BJ (cell line): ENCODE data around the gene SCAMP2. TPM values are rescaled to one million over a fixed set of nuclear protein-coding genes. Genes with fewer than 3 reads are reported as not detected.
A peak's percentile ranks its signal among the peaks of the same experiment; 100 is the strongest.

ENCODE experiments used
- CTCF ChIA-PET: fragments of 350-600 bp; formaldehyde crosslinking; extraction: SDS; loops from one replicate; lab custom pipeline; 2021; ENCODE audit warnings: antibody characterized with exemption, inconsistent platforms; lab: Yijun Ruan, JAX
- POLR2A ChIA-PET: fragments of 300-600 bp; sonication (Branson Sonifier 250); formaldehyde crosslinking; extraction: SDS; loops from one replicate; lab custom pipeline; 2021; ENCODE audit warnings: antibody characterized with exemption; lab: Charles Lee
- DNase-seq: peaks from one replicate; pipeline ENCODE4 v3.0.0-alpha.2; 2011; ENCODE audit warnings: low read depth
- H3K27me3 ChIP-seq: 2 replicates; pipeline ENCODE4 v1.6.0; 2011; ENCODE audit warnings: low read length; ENCODE audit not compliant: control insufficient read depth, insufficient read depth
- H3K36me3 ChIP-seq: 2 replicates; pipeline ENCODE4 v1.5.1; 2011; ENCODE audit warnings: low read length; ENCODE audit not compliant: control insufficient read depth, insufficient read depth
- H3K4me3 ChIP-seq: 2 replicates; pipeline ENCODE4 v1.5.1; 2011; ENCODE audit warnings: low read depth, mild to moderate bottlenecking, control low read depth, low read length
- polyA plus RNA-seq: library from polyadenylated mRNA; depleted of rRNA; stranded (reverse); fragments of >200 nt; gene quantifications from 2 replicates; pipeline ENCODE4 v1.2.3, GENCODE V29; 2011
- TF ChIP-seq, protein P1 (sequence below): IDR thresholded peaks from 2 replicates; pipeline ENCODE4 v1.5.1; 2011; ENCODE audit warnings: low read depth, mild to moderate bottlenecking, control low read depth, inconsistent platforms, low read length, moderate library complexity; ENCODE audit not compliant: insufficient read depth

SCAMP2 gene
- polyA plus RNA-seq, 1 experiment, result 192 TPM

DNA sequence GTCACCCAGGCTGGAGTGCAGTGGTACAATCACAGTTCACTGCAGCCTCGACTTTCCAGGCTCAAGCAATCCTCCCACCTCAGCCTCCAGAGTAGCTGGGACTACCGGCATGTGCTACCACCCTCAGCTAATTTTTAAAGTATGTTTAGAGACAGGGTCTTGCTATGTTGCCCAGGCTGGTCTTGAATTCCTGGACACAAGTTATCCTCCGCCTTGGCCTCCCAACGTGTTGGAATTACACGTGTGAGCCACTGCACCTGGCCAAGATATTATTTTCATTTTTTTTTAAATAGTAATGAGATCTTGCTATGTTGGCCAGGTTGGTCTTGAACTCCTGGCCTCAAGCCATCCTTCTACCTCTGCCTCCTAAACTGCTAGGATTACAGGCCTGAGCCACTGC is 12.3 kb upstream of the SCAMP2 start:
- TF ChIP-seq, protein P1, sequence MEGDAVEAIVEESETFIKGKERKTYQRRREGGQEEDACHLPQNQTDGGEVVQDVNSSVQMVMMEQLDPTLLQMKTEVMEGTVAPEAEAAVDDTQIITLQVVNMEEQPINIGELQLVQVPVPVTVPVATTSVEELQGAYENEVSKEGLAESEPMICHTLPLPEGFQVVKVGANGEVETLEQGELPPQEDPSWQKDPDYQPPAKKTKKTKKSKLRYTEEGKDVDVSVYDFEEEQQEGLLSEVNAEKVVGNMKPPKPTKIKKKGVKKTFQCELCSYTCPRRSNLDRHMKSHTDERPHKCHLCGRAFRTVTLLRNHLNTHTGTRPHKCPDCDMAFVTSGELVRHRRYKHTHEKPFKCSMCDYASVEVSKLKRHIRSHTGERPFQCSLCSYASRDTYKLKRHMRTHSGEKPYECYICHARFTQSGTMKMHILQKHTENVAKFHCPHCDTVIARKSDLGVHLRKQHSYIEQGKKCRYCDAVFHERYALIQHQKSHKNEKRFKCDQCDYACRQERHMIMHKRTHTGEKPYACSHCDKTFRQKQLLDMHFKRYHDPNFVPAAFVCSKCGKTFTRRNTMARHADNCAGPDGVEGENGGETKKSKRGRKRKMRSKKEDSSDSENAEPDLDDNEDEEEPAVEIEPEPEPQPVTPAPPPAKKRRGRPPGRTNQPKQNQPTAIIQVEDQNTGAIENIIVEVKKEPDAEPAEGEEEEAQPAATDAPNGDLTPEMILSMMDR, result no peak
- ChIA-PET CTCF (interaction anchor here (4.0 kb wide), 1 partner anchor 16 kb away, joined by 15 read pairs; no protein-coding TSS in a partner anchor), POLR2A (no interaction called here)
- H3K36me3 ChIP-seq, result no peaks in the 10 kb centered on the region
- H3K4me3 ChIP-seq, result no peak overlapping the region
- H3K27me3 ChIP-seq, result no peaks in the 10 kb centered on the region
- DNase-seq, result no peak

DNA sequence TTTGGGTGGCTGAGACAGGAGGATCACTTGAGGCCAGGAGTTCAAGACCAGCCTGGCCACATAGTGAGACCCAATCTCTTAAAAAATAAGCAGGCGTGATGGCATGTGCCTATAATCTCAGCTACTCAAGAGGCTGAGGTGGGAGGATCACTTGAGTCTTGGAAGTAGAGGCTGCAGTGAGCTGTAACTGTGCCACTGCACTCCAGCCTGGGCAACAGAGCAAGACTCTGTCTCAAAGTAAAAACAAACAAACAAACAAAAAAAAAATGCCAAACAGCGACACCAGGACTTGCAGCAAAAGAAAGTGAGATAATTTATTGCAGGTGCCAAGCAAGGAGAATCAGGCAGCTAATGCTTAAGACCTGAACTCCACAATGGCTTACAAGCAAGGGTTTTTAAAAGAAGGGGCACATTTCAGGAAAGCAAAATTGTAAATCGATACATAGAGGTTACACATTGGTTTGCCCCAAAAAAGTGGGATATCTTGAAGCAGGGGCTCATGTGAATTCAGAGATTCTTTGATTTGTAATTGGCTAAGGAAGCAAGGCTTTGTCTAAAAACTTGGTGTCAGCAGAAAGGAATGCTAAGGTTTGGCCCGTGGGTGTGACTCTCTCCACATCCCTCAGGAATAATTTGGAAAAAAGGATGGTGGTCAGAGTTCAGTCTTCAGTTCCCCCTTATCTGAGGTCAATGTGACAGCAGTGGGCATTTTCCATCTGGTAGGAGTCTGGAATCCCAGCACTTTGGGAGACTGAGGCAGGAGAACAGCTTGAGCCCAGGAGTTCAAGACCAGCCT is 11.5 kb upstream of the SCAMP2 start:
- Histone ChIP-seq H3K36me3 (no peaks in the 10 kb centered on the region), H3K27me3 (no peaks in the 10 kb centered on the region), H3K4me3 (no peak overlapping the region)
- ChIA-PET CTCF (interaction anchor here (1.7 to 4.0 kb wide), 2 partner anchors 16 to 18 kb away, joined by 3 to 15 read pairs; no protein-coding TSS in a partner anchor), POLR2A (no interaction called here)
- no peak for DNase-seq
- TF ChIP-seq, protein P1, result no peak

DNA sequence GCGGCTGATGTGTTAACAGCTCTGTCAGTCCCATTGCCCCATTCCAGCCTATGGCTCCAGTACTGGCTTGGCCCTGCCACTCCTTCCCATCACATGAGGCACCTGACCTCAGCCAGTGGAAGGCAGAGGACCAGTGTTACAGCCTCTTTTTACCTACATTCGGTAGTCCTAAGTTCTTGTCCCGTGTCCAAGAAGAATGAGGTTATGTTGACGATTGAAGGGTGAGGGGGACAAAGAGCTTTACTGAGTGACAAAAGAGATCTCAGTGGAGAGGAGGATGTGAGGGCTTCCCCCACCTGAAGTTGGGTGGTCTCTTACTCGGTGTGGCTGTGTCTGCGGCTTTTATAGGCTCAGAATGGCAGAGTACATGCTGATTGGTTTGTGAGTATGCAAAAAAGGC is 9.4 kb upstream of the SCAMP2 start:
- CTCF ChIA-PET, result interaction anchor here (4.0 kb wide), 1 partner anchor 19 kb away, joined by 15 read pairs; no protein-coding TSS in a partner anchor
- POLR2A ChIA-PET, result no interaction called here
- TF ChIP-seq, protein P1, result no peak

DNA sequence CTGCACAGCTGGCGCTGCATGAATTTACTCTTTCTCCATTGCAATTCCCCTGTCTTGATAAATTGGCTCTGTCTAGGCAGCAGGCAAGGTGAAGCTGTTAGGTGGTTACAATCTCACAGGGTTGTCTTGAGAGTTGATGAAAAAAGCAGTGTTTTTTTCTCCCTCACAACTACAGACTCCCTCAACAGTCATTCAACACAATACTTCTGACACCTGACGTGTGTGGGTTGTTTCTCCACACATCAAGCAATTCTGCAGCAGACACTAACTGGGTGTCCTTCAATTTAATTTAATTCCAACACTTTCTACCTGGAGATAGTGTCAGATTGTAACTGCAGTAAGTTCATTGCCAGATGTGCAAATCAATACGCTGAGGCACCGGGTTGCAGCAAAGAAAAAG is 5.1 kb upstream of the SCAMP2 start:
- Histone ChIP-seq H3K27me3 (peaks cover 3% of the 10 kb centered on the region; the same call in 1 of the 2 replicates), H3K4me3 (no peak overlapping the region), H3K36me3 (no peaks in the 10 kb centered on the region)
- no peak for DNase-seq
- TF ChIP-seq, protein P1, result no peak
- ChIA-PET CTCF (no interaction called here), POLR2A (no interaction called here)

More for the DNA sequence above, 9.4 kb upstream of the SCAMP2 start:
- no peaks in the 10 kb centered on the region for H3K36me3 ChIP-seq
- H3K27me3 ChIP-seq, result no peaks in the 10 kb centered on the region
- no peak overlapping the region for H3K4me3 ChIP-seq
- no peak for DNase-seq

DNA sequence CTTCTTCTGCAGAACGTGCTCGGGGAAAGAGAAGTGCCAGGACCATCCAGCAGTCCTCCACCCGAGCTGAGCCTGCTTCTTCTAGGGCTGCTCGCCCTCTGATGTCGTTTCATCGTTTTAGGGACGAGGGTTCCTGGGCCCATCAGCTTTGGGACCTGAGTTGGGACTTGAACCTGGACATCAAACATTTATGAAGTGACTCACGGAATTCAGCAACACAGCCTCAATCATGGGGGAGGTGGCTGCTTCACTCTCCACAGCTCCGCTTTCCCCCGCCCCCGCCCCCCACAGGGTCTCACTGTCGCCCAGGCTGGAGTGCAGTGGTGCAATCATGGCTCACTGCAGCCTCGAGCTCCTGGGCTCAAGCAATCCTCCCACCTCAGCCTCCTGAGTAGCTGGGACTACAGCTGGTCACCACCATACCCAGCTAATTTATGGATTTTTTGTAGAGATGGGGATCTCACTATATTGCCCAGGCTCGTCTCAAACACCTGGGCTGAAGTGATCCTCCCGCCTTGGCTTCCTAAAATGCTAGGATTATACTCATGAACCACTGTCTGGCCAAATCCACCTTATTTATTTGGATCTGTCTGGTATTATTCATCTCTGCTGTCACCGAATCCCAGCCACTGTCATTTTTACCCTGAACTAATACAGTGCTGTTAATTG is 725 bp upstream of the SCAMP2 start:
- ChIA-PET POLR2A (no interaction called here), CTCF (interaction anchor here (1.6 kb wide), 1 partner anchor 15 kb away, joined by 7 read pairs; the partner anchor contains the start of gene MPI)
- peaks cover 3% of the 10 kb centered on the region; the same call in 1 of the 2 replicates for H3K27me3 ChIP-seq
- TF ChIP-seq, protein P1, result no peak
- H3K4me3 ChIP-seq, result peak overlapping the region; percentile 85
- no peak for DNase-seq
- H3K36me3 ChIP-seq, result no peaks in the 10 kb centered on the region
